ENCODE data around the gene KRAS.

KRAS gene

DNA sequence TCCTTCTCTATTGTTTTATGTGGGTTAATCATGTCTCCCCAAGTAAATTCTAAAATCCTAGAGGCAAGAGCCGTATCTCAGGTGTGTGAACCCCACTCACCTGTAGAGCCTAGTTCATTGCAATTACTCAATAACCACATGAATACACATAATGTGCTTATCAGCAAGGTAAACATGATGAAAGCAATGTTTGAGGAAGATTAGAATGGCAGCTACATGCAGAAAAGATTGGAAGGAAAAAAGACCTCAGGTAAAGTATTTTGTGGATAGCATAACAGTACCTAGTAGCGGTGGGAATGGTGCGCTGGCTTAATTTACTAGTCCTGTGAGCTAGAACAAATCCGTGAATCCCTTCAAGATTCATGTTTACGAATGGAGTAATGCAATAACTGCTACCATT, 5.3 kb upstream of the KRAS start:
- no peak for DNase-seq (ENCODE audit: low read depth in 2 of 2)

DNA sequence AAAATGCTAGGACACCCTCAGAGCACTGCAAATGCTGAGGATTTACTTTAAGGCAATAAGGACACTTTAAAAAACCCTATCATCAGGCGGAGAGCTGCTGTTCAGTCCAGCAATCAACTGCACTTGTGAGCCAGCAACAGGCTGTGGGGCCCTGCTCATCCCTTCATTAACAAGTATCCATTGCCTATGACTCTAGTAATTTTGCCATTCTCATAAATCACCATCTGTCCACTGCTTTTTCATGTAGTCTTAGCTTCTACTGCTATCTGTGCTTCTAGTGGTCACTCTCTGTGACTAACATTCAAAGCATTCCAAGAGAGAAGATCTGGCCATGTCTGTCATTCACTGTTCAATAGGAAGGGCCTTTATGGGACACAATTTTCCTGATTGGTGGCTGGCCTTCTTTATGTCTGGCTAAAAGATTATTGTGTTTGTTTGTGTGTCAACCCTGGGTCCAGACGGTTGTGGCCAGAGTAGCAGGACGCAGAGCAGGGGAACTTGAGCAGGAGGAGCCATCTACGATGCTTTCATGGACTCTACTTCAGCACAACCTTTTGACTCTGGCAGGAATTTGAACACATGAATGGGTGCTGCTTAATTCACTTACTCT, 3.6 kb upstream of the KRAS start:
- no peak for DNase-seq (ENCODE audit: low read depth in 2 of 2)

DNA sequence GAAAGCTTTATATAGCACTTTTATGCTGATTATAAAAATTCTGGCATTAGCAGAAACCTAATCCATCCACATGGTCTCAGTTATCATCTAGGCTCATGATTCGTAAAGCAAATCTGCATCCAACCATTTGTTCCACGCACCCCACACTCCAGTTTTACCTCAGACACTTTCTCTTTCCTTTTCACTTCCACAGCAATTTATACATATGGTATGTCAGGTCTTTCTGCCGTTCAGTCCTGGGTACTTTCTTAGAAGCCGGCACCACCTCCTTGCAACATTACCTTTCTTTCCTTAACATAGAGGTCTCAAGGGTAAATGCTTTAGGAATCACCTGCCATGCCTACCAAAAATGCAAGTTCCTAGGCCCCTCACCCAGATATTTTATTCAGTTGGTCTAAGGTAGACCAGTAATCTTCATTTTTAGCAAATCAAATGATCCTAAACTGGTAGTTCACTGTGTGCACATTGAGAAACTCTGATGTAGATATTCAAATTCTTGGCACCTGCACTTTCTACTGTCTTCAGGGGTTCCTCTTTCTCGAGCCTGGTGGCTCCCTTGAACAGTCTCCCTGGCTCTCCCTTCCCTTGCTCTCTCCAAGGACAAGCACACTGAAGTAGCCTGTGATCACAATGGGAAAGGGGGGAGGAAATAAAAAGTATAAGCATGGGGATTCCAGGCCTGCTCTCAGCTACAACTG, 2.8 kb upstream of the KRAS start:
- DNase-seq (ENCODE audit: low read depth in 2 of 2): no peak

DNA sequence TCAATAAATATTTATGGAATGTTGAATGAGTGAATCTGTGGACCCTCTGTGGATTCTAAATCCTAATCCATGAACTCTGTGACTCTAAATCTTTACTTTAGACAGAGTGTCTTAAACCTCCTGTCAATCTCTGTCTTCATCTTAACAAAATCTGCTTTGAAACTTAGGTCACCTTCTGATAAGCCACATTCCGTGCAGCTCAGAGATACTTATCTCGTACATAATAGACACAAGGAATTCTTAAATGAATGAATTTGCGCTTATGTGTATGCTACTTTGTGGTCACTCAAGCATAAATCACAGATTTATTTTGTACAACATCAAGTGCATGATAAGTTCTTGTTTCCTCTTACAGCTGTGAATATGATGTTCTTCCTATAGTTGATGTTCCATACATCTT, 2.2 kb upstream of the KRAS start:
- DNase-seq (ENCODE audit: low read depth in 2 of 2): no peak

DNA sequence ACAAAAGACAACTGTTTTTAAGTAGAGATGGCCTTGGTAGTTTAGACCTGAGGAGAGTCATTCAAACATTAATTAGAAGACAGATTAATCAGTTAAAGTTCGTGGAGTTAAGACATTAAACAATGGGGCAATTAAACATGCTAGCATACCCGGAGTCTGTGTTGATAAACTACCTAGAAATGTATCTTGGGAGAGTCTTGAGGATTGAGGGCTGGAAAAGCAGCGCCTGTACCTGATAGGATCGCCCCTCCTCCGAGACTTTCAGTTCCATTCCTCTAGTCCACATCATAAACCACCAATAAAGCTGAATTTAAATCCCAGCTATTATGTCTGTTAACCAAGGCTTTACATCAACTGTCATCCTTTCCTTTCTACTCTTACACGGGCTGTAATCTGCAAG, 1.0 kb upstream of the KRAS start:
- DNase-seq (ENCODE audit: low read depth in 2 of 2): no peak

DNA sequence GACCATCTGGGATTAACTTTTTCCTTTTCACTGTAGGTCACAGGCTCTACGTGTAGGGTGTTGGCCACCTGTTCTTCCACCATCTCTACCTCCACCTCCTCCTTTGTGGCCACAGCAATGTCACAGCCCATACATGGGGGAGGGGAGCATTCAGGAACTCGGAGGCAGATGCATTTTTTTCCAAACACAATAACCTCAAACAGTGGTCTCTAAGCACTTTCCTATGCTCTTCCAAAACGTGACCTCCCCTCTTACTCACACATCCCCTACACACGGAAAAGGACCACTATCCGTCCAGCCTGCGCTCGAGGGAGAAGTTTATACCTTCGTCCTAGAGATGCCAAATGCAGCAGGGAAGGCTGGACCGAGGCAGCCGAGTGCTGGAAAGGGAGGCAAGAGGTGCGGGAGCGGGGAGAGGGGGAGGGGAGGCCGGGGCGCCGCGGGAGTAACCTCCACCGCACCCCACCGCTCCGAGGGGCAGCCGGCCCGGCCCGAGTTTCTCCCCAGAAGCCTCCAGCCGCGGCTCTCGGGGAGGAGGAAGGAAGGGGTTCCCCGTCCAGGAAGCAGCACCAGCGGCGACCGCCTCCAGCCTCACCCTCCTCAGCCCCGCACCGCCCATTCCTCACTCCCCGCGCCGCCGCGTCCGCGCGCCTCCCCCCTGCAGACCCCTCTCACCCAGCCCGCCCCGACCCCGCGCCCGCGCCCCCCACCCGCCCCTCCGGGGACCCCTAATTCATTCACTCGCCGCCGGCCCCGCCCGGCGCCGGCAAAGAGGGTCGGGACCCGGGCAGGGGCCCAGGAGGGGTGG, 594 bp downstream of the KRAS start:
- no peak for DNase-seq (ENCODE audit: low read depth in 2 of 2)

DNA sequence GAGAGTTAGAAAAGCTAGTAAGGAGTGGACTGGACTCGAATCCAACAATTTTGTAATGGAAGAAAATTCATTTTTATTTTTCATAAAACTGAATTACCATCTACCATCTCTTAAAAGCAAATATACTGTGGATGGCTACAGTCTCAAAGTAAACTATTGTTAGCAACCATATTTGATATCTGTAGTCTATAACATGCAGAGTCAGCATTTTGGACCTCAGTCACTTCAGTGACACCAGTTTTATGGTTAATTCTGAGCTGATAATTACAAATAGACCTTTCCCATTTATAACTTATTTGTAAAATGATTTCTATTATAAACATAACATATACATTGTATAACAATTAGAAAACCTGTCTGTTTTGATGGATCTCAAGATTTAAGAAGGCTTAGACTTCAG, 2.0 kb downstream of the KRAS start:
- DNase-seq (ENCODE audit: low read depth in 2 of 2): no peak

DNA sequence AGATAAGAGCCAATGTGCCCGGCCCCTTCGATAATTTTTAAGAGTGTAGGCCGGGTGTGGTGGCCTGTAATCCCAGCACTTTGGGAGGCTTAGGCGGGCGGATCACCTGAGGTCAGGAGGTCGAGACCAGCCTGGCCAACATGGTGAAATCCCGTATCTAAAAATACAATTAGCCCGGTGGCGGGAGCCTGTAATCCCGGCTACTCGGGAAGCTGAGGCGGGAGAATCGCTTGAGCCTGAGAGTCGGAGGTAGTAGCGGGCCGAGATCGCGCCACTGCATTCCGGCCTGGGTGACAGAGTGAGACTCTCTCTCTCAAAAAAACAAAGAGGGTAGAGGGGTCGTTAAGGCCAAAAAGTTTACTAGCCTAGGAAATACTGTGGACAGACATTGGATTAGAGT, 2.6 kb downstream of the KRAS start:
- no peak for DNase-seq (ENCODE audit: low read depth in 2 of 2)

DNA sequence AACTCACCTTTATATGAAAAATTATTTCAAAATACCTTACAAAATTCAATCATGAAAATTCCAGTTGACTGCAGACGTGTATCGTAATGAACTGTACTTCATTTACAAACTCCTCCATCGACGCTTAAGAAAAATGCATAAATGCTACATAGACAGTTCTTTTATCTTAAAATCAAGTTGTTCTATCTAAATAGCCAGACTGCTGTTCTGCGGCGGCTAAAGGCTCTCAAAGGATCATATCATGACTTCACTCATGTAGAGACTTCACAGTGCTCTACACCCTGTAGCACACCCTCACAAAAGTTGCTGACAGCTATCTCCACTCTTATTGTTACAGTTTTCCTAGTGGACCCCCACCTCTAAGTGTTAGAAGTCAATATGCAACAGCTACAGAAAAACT, 5.2 kb downstream of the KRAS start:
- no peak for DNase-seq (ENCODE audit: low read depth in 2 of 2)

DNA sequence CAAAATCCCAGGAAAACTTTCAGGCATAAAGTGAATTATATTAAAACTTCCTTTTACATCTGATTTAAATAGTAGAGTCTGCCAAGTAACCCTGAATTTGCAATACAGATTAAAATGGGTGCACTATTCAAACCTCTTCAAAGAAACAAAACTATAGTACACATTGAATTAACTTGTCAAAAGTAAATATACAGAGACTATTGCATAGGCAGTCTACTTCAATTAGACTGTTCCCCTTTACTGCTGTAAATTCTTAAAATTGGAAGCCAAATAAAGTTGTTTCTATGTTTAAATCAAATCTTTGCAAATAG, 7.1 kb downstream of the KRAS start:
- no peak for DNase-seq (ENCODE audit: low read depth in 2 of 2)

DNA sequence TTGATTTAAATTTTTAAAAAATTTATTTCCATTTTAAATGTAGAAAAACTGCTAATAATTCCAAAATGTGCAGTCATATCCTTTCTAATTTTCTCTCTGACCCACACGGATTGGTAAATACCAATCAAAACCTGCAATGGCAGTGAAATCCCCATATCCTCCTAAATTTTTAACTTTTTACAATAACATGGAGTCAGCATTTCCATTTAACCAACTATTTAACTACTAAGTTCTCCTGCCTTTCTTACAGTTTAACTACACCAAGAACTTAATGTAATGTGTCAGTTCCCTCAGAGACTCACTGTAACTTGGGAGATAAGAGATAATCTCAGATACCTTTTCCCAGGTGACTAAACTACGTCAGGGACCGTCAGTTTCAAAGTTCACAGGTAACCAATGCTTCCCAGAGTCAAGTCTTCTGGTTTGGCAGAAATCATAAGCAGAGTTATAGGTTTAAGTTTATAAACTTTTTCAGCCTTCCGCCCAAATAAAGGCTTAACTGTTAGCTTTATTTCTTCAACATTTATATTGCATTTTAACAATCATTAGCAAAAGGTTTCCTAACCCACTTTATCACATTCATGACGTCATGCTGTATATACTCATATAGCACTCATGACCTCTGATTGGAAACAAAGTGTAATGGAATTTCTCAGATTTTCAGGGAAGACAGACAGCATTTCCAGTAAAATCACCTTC, 7.6 kb downstream of the KRAS start:
- DNase-seq (ENCODE audit: low read depth in 2 of 2): no peak

DNA sequence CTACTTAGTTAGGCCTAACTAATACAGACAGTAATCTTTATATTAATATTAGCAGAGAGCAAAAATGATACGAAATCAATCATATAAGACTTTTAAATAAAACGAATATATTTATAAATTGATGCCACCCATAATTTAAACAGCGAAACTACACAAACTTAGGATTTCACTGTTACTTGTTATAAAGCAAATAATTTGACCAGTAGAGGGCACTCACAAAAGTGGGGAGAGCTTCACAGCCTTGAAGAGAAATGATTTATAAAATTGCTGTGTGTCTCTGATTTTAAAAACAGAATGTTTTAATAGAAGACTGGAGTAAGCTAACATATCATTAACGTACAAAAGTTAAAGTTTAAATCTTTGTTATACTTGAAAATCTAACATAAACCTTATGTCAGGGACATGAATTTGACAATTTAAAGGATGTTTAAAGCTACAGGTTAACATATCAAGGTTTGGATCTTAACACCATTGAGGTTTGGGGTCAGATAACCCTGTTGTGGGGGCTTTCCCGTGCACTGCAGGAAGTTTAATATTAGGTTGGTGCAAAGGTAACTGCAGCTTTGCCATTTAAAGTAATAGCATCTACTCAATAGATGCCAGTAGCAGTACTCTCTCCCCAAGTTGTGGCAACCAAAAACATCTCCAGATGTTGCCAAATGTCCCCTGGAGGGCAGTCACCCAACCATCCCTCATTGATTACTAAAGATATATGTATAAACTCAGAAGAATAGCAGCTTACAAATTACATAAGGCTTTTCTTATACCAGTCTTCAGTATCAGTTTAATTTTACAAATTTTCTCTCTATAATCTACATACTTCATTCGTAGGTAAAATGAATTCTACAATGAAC, 9.3 kb downstream of the KRAS start:
- peak; percentile 32 to 34 for DNase-seq (ENCODE audit: low read depth in 2 of 2)

DNA sequence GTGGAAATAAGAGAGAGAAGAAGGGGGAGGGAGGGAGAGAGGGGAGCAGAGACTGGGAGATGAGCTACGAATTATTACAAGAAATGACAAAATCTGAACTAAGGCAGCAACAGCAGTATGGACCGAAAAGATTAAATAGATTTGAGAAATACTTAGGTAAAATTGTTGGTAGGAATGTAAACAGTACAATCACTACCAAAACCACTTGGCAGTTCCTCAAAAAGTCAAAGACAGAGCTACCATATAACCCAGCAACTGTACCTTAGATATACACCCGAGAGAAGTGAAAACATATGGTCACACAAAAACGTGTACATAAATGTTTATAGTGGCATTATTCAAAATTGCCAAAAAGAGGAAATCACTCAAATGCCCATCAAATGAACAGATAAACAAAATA, 14.1 kb downstream of the KRAS start:
- DNase-seq (ENCODE audit: low read depth in 2 of 2): no peak

DNA sequence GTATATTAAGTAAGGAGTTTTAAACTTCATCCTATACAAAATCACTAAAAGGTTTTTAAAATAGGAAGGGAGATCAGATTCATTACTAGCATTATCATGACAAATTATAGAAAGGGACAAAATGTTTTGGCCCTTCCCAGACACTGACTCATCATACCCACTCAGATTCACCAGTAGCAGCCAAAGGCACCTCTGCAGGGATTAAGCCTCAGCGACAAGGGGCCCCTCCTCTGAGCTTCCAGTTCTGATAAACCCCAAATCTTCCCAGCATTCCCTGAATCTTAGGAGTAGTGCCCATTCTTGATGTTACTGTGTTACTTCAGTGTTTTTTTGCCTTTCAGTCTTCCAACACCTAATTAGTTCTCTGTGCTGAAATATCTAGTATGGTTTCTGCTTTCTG, 14.5 kb downstream of the KRAS start:
- no peak for DNase-seq (ENCODE audit: low read depth in 2 of 2)

DNA sequence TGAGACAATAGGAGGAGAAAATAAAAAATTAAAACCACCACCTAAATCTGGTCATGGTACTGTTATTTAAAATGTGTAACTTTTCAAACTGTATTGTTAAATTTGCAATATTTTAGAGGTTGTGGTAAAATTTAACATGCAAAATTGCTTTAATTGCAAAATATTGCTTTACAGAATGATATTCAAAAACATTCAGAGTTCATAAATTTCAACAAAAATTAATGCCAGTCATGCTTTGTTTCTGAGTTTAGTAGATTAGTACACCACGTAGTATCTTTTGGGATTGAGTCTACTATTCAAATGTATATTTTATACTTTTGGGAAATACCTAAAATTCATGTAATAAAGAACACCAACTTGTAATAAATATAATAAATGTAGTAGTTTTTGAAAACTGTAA, 37.4 kb downstream of the KRAS start:
- no peak for DNase-seq (ENCODE audit: low read depth in 2 of 2)

DNA sequence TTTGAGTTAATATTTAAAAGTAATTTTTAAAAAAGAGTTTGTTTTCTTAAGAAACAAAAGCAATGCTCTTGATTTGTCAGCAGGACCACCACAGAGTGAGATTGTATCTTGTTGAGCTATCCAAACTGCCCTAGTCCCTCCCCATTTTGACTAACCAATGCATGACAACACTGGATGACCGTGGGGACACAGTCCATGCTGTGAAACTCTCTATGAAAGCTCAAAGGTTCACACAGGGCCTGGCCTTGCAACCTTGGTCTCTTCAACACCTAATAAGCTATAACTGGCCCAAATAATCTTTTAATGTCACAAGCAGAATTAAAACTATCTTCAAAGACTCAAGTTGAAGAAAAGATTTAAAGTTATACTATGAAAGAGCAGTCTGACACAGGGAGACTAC, 42.2 kb downstream of the KRAS start:
- no peak for DNase-seq (ENCODE audit: low read depth in 2 of 2)

DNA sequence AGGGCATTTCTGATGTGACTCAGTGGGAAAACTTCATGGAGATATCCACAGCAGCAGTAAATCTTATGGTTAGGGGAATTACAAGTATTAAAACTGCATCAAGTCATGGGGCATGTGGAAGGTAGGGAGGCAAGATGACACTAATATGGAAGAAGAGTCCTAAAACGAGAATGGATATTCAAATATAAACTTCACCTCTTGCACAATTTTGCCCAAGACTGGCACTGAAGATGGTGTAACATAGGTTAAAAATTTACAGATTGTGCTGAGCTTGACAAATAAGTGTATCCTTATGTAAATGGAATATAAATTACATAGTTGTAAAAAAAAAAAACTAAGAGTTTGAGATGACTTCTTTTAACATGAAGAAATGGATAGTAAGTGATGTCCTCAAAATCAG, 42.9 kb downstream of the KRAS start:
- no peak for DNase-seq (ENCODE audit: low read depth in 2 of 2)

DNA sequence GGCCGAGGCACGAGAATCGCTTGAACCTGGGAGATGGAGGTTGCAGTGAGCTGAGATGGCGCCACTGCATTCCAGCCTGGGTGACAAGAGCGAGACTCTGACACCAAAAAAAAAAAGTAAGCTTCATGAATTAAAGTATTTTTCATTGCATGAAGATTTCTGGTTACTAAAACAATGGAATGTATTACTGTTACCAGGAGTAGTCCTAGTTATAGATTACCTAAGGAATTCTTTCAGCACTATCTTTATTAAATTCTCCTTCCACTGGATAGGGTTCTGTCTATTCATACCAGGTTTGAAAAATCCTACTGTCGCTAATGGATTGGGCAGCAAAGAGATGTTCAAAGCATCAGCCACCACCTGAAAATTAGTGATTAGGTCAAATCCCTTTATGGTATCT, 43.3 kb downstream of the KRAS start:
- no peak for DNase-seq (ENCODE audit: low read depth in 2 of 2)

DNA sequence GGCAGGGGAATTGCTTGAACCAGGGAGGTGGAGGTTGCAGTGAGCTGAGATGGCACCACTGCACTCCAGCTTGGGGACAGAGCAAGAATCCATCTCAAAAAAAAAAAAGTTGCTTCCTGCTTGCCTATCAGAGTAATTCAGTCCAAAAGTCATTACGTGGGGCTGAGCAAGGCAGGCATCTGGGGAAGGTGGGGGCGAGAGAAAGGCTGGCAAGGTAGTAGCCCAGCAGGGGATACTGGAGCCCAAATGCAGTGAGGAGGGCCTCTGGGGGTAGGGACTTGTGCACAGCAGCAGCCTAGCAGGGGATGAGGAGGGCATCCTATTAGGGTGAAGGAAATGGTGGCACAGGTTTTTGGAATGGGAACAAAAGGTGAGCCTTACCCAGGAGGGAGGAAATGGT, 48.6 kb downstream of the KRAS start:
- no peak for DNase-seq (ENCODE audit: low read depth in 2 of 2)

DNA sequence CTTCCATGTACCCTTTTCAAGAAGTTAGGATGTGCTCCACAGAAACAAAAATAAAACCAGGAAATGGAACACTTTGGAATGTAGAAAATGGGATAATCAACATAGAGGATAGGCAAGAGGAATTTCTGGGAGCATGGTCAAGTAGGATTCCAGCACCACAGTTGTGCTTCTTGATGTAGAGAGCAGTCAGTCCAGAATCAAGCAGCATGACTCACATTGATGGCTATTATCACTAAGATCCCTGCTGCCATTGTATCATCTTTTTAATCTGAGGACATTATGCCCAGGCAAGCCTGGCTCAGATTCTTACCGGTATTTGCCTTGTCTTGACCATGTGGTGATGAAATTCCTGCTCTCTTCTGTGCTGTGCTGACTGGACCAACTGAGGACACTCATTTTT, 50.0 kb downstream of the KRAS start:
- DNase-seq (ENCODE audit: low read depth in 2 of 2): peak; percentile 27 to 36

DNA sequence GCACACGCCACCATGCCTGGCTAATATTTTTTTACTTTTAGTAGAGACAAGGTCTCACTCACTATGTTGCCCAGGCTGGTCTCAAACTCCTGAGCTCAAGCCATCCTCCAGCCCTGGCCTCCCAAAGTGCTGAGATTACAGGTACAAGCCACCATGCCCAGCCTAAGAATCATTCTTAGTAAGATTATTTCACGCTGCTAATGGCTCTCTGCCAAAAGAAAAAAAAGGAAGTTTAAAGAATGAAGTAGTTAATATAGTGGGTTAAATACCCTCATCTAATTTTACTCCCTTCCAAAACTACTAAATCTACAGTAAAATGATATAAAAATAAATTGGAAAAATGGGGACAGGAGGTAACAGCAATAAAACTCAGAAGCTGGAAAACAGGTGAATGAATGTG, 53.1 kb downstream of the KRAS start:
- no peak for DNase-seq (ENCODE audit: low read depth in 2 of 2)

Data from fibroblast of skin of left quadriceps (primary cell).